Hematopoietic multipotent progenitor cell treated with erythropoietin and hydrocortisone succinate and interleukin-3 and kit ligand, for 8 days (in vitro differentiated cells): ENCODE measurements around the gene TSPAN15.

ENCODE experiments used
- DNase-seq: peaks from one replicate; pipeline ENCODE4 v3.0.0-alpha.2; 2015

Gene TSPAN15

DNA sequence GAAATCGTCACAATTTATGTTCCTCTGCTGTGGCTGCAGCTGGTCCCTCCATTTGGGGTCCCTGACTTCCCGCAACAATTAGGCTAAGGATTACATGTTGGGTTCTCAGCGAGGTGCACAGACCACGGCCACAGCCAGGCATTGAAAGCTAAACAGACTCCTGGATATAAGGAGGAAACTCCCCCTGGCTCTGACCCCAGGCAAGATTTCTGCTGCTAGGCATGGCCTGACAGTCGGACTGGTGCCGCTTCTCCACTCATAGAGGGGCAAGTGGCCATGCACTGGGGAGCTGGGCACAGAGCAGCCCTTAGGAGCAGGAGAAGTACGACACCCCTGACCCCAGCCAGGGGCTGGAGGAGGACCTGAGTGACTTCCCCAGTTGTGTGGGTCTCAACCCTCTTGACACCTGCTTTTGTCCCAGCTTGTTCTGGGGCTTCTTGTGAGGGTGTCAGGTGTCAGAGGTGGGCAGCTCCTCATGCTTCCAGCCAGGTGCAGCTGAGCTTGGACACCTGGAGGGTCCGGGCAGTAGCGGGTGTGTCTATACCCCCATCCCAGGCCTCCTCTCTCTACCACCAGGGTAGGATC is 38.3 kb downstream of the TSPAN15 start:
- DNase-seq = no peak

- no peak for DNase-seq
Measured at GRCh38 chr10:69490876-69491275, 39.6 kb downstream of the TSPAN15 start.

- no peak for DNase-seq
Measured at GRCh38 chr10:69491611-69492010, 40.3 kb downstream of the TSPAN15 start.

- no peak for DNase-seq
Measured at GRCh38 chr10:69492091-69492745, 41.0 kb downstream of the TSPAN15 start.

GRCh38 chr10:69492746-69493462 is 41.6 kb downstream of the TSPAN15 start:
- DNase-seq = no peak

DNA sequence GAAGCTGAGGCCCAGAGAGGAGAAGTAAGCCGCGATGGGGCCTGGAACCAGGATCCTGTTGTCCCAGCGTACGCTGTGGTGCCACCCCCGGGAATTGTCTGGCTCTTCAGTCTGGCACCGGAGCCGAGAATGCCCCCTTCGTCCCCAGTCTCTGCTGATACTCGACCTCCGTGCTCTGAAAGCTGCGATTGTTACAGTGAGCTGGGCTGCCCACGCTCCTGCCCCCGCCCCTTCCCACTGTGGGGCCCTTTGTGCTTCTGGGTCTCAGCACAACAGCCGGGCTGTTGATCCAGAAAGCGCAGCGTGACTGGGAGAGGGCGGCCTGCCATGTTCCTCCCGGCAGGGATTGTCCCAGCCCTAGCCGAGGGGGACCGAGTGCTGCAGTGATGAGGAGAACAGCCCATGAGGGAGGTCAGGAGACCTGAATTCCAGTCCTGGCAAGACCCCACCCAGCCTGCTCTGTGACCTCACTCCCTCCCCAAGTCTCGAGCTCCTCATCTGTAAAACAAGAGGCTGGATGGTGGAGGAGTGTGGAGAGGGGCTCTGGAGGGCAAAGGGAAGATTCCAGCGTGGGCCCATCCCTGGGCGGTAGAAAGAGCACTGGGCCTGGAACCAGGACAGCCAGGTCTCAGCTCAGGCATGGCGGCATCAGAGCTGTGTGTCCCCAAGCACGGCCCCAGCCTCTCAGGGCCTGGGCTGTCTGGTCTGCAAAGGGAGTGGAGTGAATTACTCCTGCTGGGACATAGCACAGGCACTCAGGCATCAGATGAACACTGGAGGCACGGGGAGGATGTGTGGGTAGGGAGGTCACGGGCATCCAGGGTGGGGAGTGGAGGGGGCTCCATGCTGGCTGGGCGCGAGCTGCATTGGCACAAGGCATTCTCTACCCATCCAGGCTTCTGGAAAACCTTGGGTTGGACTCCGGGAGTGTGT is 43.6 kb downstream of the TSPAN15 start:
- no peak for DNase-seq

DNA sequence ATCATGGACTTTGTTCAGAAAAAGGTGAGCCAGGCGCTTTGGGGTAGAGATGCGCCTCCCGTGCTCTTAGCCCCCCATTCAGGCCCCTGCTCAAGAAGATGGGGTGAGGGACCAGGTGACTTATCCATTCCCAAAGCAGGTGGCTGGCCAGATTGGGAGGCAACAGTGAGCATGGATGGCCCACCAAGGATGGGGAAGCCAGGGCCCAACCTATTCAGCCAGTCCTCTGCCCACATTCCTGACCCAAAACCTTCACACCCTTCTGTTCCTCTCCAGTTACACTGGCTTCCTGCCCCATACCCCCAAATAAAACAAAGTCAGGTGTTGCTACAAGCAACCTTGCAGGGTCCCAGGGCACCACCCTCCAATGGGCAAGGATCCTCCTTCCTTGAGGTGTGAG is 44.4 kb downstream of the TSPAN15 start:
- no peak for DNase-seq

GRCh38 chr10:69496352-69497230 is 45.3 kb downstream of the TSPAN15 start:
- no peak for DNase-seq

DNA sequence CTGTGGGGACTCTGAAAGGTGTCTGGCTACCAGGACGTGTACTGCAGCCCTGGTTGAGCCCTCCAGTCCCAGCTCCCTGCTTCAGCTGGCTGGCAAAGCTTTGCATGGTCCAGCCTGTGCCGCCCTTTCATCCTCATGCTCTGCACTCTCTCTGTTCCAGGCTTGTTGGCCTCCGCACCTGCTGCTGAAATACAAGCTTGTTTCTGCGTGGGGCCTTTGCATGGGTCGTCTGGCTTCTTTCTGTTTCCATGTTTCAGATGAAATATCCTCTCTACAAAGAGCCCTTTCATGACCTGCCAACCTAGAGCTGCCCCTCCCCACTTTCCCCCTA is 45.9 kb downstream of the TSPAN15 start:
- no peak for DNase-seq

- DNase-seq = no peak
Measured at GRCh38 chr10:69497611-69498390, 46.5 kb downstream of the TSPAN15 start.

GRCh38 chr10:69498711-69499471 is 47.6 kb downstream of the TSPAN15 start:
- no peak for DNase-seq

DNA sequence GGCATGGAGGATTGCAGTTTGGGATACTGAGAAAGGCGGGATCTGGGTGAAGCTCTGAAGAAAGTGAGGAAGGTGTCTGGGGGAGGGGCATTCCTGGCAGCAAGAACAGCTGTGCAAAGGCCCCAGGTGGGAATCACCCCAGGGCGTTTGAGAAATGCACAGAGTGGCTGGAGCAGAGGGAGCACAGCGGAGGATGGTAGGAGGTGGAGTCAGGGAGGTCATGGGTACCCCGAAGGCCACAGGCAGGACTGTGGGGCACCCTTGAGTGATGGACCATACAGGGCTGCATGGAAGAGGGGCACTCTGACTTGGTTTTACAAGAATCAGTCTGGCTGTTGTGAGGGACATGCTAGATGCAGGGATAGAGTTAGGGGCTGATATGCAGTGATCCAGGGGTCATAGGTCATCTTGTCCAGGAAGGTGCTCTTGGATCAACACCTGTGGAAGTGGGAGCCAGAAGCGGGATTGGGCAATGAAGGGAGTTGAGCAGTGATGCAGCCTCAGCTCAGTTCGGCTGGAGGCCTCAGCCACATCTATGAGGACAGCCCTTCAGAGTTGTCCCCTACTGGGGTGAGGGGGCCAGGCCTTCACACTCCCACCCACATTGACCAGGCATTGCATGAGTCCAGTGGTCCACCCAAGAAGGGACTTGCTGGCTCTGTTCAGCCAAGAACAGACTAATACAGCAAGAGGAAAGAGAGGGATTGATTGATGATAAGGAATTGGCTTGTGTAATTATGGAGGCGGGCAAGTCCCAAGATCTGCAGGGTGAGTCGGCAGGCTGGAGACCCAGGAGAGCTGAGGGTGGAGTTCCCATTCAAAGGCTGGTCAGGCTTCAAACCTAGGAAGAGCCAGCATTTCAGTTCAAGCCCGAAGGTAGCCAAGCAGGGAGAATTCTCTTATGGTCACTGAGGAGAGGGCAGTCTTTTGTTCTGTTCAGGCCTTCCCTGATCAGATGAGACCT is 48.7 kb downstream of the TSPAN15 start:
- no peak for DNase-seq

GRCh38 chr10:69500864-69501468 is 49.7 kb downstream of the TSPAN15 start:
- no peak for DNase-seq

- DNase-seq = no peak
Measured at GRCh38 chr10:69501657-69502056, 50.4 kb downstream of the TSPAN15 start.

DNA sequence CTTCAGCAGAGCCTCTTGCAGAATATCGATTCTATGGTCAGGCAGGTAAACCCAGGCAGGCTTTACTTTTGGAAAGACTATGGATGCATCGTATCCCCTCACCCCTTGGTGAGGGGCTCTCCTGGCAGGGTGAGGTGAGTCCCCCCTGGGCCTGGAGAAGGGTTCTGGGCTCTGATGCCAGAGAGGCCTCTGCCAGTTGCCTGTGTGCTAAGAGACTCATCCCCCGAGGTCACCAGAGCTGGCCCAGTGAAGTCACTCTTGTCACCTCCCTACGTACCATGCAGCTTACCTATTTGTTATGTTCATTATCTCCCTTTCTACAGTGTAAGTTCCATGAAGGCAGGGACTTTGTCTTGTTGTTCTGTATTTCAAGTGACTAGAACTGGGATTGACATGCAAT is 51.3 kb downstream of the TSPAN15 start:
- no peak for DNase-seq

- DNase-seq = no peak
Measured at GRCh38 chr10:69503001-69503895, 52.0 kb downstream of the TSPAN15 start.

DNA sequence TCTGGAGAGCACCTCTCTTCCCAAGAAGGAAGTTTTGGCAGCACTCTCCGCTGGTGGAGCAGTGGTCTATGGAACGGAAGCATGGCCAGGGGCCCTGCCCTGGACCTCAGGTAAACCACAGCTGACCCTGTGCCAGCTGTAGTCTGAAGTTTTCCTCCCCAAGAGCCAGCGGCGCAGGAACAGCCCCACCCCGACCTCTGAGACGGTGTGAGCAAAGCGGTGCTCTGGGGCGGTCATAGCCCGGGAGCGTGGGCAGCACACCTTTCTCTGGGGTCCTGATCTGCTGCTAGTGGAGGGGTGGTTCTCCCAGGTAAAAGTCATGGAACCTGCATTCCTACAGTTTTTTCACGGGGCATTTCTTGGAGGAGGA is 52.6 kb downstream of the TSPAN15 start:
- DNase-seq = no peak
